ENCODE measurements around the gene DIRAS1. TPM values are rescaled to one million over a fixed set of nuclear protein-coding genes. Genes with fewer than 3 reads are reported as not detected.

The DIRAS1 gene
- total RNA-seq, 1 experiment from 2014 or later, result 25.0 TPM

- no peak overlapping the region for H3K4me3 Mint-ChIP-seq
- H3K27ac Mint-ChIP-seq, result no peak overlapping the region
- no peaks in the 10 kb centered on the region for H3K27me3 Mint-ChIP-seq (ENCODE audit: low read depth)
- no peaks in the 10 kb centered on the region for H3K36me3 Mint-ChIP-seq
- ATAC-seq (no peak; the same call in 1 of the 2 replicates), DNase-seq (ENCODE audit: low spot score) (no peak)
- H3K4me1 Mint-ChIP-seq, result peaks cover 15% of the 10 kb centered on the region
- TF ChIP-seq ZBTB43 (CRISPR knock-in tag; IDR thresholded peaks at IDR 0.05) (no peak), NR1H2 (CRISPR knock-in tag; IDR thresholded peaks at IDR 0.05) (no peak), CREM (CRISPR knock-in tag; IDR thresholded peaks at IDR 0.05) (no peak), ETV6 (CRISPR knock-in tag; IDR thresholded peaks at IDR 0.05) (no peak), TEAD4 (CRISPR knock-in tag; IDR thresholded peaks at IDR 0.05) (no peak), KAT7 (CRISPR knock-in tag; IDR thresholded peaks at IDR 0.05; ENCODE audit: borderline replicate concordance) (no peak), ELF4 (CRISPR knock-in tag; IDR thresholded peaks at IDR 0.05; ENCODE audit: low read depth) (no peak), SMAD3 (CRISPR knock-in tag; IDR thresholded peaks at IDR 0.05; ENCODE audit: borderline replicate concordance) (no peak)
- TF ChIP-seq, protein P1, sequence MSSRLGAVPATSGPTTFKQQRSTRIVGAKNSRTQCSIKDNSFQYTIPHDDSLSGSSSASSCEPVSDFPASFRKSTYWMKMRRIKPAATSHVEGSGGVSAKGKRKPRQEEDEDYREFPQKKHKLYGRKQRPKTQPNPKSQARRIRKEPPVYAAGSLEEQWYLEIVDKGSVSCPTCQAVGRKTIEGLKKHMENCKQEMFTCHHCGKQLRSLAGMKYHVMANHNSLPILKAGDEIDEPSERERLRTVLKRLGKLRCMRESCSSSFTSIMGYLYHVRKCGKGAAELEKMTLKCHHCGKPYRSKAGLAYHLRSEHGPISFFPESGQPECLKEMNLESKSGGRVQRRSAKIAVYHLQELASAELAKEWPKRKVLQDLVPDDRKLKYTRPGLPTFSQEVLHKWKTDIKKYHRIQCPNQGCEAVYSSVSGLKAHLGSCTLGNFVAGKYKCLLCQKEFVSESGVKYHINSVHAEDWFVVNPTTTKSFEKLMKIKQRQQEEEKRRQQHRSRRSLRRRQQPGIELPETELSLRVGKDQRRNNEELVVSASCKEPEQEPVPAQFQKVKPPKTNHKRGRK (CRISPR knock-in tag; IDR thresholded peaks at IDR 0.05; ENCODE audit: borderline replicate concordance), result no peak
- TF ChIP-seq, protein P2, sequence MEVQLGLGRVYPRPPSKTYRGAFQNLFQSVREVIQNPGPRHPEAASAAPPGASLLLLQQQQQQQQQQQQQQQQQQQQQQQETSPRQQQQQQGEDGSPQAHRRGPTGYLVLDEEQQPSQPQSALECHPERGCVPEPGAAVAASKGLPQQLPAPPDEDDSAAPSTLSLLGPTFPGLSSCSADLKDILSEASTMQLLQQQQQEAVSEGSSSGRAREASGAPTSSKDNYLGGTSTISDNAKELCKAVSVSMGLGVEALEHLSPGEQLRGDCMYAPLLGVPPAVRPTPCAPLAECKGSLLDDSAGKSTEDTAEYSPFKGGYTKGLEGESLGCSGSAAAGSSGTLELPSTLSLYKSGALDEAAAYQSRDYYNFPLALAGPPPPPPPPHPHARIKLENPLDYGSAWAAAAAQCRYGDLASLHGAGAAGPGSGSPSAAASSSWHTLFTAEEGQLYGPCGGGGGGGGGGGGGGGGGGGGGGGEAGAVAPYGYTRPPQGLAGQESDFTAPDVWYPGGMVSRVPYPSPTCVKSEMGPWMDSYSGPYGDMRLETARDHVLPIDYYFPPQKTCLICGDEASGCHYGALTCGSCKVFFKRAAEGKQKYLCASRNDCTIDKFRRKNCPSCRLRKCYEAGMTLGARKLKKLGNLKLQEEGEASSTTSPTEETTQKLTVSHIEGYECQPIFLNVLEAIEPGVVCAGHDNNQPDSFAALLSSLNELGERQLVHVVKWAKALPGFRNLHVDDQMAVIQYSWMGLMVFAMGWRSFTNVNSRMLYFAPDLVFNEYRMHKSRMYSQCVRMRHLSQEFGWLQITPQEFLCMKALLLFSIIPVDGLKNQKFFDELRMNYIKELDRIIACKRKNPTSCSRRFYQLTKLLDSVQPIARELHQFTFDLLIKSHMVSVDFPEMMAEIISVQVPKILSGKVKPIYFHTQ (CRISPR knock-in tag; IDR thresholded peaks at IDR 0.05), result no peak
- CTCF ChIA-PET, result interaction anchor here (0.6 to 1.6 kb wide), 5 partner anchors 14 to 212 kb away, joined by 3 to 7 read pairs (median 5); partner anchors contain the start of gene GNG7
- POLR2A ChIA-PET, result no interaction called here
- peaks cover 6% of the 10 kb centered on the region for H3K9me3 Mint-ChIP-seq
Measured at GRCh38 chr19:2675892-2676291, 45.3 kb downstream of the DIRAS1 start.

DNA sequence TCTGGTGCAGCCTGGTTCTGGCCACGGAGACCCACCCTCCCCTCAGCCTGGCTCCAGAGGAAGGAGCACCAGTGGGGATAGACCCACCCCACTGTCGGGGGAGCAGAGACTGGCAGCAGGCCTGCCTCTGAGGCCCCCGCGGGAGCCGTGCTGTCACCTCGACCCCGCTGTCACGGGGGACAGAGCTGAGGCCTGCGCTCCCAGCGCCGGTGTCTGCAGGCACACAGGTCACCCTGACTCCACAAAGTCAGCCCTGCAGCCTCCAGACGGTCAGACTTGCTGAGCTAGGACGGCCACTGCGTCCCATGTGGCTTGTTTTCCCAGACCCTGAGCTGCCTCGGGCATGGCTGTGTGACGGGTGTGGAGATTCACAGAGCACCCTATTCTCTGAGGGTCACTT is 51.0 kb downstream of the DIRAS1 start:
- ChIA-PET POLR2A (no interaction called here), CTCF (interaction anchor here (0.7 to 1.3 kb wide), 4 partner anchors 9 to 57 kb away, joined by 3 to 8 read pairs (median 6); no protein-coding TSS in a partner anchor)
- Mint-ChIP-seq H3K4me3 (no peak overlapping the region), H3K4me1 (peaks cover 14% of the 10 kb centered on the region), H3K9me3 (no peaks in the 10 kb centered on the region), H3K27me3 (ENCODE audit: low read depth) (no peaks in the 10 kb centered on the region), H3K36me3 (no peaks in the 10 kb centered on the region), H3K27ac (no peak overlapping the region)
- TF ChIP-seq ESRRA (CRISPR knock-in tag; IDR thresholded peaks at IDR 0.05; ENCODE audit: borderline replicate concordance) (no peak), JUN (CRISPR knock-in tag; IDR thresholded peaks at IDR 0.05) (no peak), CREB1 (CRISPR knock-in tag; IDR thresholded peaks at IDR 0.05) (no peak), ZNF219 (CRISPR knock-in tag; IDR thresholded peaks at IDR 0.05; ENCODE audit: borderline replicate concordance) (no peak)
- DNase-seq (ENCODE audit: low spot score) (no peak), ATAC-seq (no peak)

DNA sequence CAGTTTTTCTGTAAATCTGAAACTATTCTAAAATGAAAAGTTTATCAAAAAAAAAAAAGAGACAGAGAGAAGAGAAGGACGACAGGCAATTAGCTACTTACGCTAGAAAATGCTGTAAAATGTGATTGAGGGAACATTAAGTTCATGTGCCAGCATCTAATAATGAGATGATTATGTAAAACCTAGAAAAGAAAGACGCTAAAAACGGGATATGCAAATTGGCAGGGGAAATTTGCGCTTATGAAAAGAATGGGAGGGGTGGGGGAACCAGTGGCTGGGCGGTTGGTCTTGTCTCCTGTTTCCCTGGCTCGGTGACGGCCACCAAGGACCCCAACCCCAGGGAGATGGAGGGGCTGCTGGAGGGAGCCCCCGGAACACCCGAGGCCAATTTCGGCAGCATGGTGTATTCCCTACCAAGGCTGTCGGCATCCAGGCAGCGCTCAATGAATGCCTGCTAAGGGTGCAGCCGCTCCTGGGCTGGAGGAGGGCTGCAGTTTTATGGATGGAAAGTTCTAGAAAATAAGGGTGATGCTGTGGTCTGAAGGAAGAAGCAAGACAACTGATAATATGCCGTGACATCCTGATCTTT is 52.9 kb downstream of the DIRAS1 start:
- no peak for ATAC-seq
- POLR2A ChIA-PET, result interaction anchor here (0.6 kb wide), 1 partner anchor 119 kb away, joined by 3 read pairs; no protein-coding TSS in a partner anchor
- peaks cover 5% of the 10 kb centered on the region; the same call in 1 of the 2 replicates for H3K36me3 Mint-ChIP-seq
- no peak overlapping the region for H3K4me3 Mint-ChIP-seq
- CTCF ChIA-PET, result no interaction called here
- H3K4me1 Mint-ChIP-seq, result 0 out of 2 replicates have a peak, but pooled peaks cover 3% of the 10 kb centered on the region
- no peak overlapping the region for H3K27ac Mint-ChIP-seq
- H3K27me3 Mint-ChIP-seq (ENCODE audit: low read depth), result peaks cover 3% of the 10 kb centered on the region; the same call in 1 of the 2 replicates
- peaks cover 8% of the 10 kb centered on the region for H3K9me3 Mint-ChIP-seq
- no peak for DNase-seq (ENCODE audit: low spot score)
- TF ChIP-seq CREM (CRISPR knock-in tag; IDR thresholded peaks at IDR 0.05) (no peak), FOXJ3 (CRISPR knock-in tag; IDR thresholded peaks at IDR 0.05; ENCODE audit: borderline replicate concordance) (no peak), ATF6 (CRISPR knock-in tag; IDR thresholded peaks at IDR 0.05) (no peak), ZNF423 (CRISPR knock-in tag; IDR thresholded peaks at IDR 0.05) (no peak)
- TF ChIP-seq, protein P3, sequence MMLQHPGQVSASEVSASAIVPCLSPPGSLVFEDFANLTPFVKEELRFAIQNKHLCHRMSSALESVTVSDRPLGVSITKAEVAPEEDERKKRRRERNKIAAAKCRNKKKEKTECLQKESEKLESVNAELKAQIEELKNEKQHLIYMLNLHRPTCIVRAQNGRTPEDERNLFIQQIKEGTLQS (CRISPR knock-in tag; conservative IDR thresholded peaks at IDR 0.05), result no peak
- TF ChIP-seq, protein P4, sequence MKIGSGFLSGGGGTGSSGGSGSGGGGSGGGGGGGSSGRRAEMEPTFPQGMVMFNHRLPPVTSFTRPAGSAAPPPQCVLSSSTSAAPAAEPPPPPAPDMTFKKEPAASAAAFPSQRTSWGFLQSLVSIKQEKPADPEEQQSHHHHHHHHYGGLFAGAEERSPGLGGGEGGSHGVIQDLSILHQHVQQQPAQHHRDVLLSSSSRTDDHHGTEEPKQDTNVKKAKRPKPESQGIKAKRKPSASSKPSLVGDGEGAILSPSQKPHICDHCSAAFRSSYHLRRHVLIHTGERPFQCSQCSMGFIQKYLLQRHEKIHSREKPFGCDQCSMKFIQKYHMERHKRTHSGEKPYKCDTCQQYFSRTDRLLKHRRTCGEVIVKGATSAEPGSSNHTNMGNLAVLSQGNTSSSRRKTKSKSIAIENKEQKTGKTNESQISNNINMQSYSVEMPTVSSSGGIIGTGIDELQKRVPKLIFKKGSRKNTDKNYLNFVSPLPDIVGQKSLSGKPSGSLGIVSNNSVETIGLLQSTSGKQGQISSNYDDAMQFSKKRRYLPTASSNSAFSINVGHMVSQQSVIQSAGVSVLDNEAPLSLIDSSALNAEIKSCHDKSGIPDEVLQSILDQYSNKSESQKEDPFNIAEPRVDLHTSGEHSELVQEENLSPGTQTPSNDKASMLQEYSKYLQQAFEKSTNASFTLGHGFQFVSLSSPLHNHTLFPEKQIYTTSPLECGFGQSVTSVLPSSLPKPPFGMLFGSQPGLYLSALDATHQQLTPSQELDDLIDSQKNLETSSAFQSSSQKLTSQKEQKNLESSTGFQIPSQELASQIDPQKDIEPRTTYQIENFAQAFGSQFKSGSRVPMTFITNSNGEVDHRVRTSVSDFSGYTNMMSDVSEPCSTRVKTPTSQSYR (CRISPR knock-in tag; IDR thresholded peaks at IDR 0.05), result no peak

Measured in WTC11 (cell line).